Activated CD8-positive, alpha-beta T cell treated with anti-CD3 and anti-CD28 coated beads for 36 hours (primary cell): Measurements from ENCODE around the gene COL5A1. TPM values are rescaled to one million over a fixed set of nuclear protein-coding genes. Genes with fewer than 3 reads are reported as not detected.

Experiments
- ATAC-seq: fragments of 200-7000 bp; cut with Tn5 transposase; one replicate; pipeline ENCODE4 v1.10.0; 2021; ENCODE audit warnings: mild to moderate bottlenecking, moderate library complexity
- CTCF ChIA-PET: fragments of 350-600 bp; sonication (Branson Sonifier 250); formaldehyde crosslinking; loops from one replicate; lab custom pipeline; 2021; ENCODE audit warnings: antibody characterized with exemption; lab: Charles Lee
- POLR2A ChIA-PET: fragments of 350-600 bp; sonication (Branson Sonifier 250); formaldehyde crosslinking; loops from one replicate; lab custom pipeline; 2021; ENCODE audit warnings: antibody characterized with exemption; lab: Charles Lee
- DNase-seq: peaks from one replicate; pipeline ENCODE4 v3.0.0-alpha.2; 2020
- H3K27ac Mint-ChIP-seq: one replicate; pipeline ENCODE4 v1.8.0; 2021; ENCODE audit warnings: mild to moderate bottlenecking, mixed read lengths
- H3K27me3 Mint-ChIP-seq: one replicate; pipeline ENCODE4 v1.8.0; 2021; ENCODE audit warnings: mixed read lengths
- H3K36me3 Mint-ChIP-seq: one replicate; pipeline ENCODE4 v1.8.0; 2021; ENCODE audit warnings: low read depth, mixed read lengths
- H3K4me1 Mint-ChIP-seq: one replicate; pipeline ENCODE4 v1.8.0; 2021; ENCODE audit warnings: low read depth, mixed read lengths
- H3K4me3 Mint-ChIP-seq: one replicate; pipeline ENCODE4 v1.8.0; 2021; ENCODE audit warnings: mild to moderate bottlenecking, moderate library complexity, mixed read lengths
- H3K9me3 Mint-ChIP-seq: one replicate; pipeline ENCODE4 v1.8.0; 2021; ENCODE audit warnings: mixed read lengths
- intact Hi-C: fragments of 100-400 bp; cut with micrococcal nuclease; formaldehyde crosslinking; loops from one replicate; pipeline ENCODE4 v1.10.0; 2022
- total RNA-seq, 2 experiments: library from RNA; stranded (reverse); gene quantifications; one replicate each; pipeline ENCODE4 v1.2.3, GENCODE V29; 2021
- TF ChIP-seq, protein P1 (sequence below): fragments of 200-600 bp; IDR thresholded peaks from one replicate; pipeline ENCODE4 v1.8.0; 2022; ENCODE audit warnings: antibody characterized with exemption, mild to moderate bottlenecking

COL5A1 gene
- total RNA-seq, 2 experiments from 2014 or later, result 0.29 to 0.34 TPM

DNA sequence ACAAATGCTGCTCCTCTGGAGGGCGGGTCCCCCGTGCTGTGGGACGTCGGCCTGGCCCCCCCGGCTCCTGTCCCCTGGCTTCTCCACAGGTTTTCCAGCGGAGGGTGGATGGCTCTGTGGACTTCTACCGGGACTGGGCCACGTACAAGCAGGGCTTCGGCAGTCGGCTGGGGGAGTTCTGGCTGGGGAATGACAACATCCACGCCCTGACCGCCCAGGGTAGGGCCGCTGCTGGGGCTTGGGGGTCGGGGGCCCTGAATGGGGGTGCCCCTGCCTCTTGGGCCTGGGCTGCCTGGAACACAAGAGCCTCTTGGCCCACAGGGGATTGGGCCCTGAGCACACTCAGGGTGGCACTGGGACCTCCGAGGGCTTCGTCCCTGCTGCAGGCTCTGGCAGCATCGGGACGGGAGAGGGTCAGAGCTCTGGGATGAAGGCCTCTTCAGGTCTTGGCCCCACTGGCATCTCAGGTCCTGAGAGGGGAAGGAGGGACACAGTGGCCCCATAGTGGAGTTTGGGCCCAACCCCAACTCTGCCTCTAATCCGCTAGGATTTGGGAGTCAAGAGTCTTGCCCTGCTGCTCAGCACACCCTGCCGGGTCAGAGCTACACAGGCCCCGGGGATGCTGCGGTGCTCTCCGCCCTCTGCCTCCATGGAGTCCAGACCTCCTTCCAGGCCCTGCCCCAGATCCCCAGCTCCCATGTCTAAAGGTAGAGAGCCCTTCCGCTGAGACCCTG, 244.2 kb downstream of the COL5A1 start:
- no peak overlapping the region for H3K27ac Mint-ChIP-seq
- ChIA-PET CTCF (no interaction called here), POLR2A (no interaction called here)
- DNase-seq (no peak), ATAC-seq (no peak)
- H3K27me3 Mint-ChIP-seq, result peaks cover 3% of the 10 kb centered on the region
- no peaks in the 10 kb centered on the region for H3K36me3 Mint-ChIP-seq
- no peaks in the 10 kb centered on the region for H3K4me1 Mint-ChIP-seq
- TF ChIP-seq, protein P1, sequence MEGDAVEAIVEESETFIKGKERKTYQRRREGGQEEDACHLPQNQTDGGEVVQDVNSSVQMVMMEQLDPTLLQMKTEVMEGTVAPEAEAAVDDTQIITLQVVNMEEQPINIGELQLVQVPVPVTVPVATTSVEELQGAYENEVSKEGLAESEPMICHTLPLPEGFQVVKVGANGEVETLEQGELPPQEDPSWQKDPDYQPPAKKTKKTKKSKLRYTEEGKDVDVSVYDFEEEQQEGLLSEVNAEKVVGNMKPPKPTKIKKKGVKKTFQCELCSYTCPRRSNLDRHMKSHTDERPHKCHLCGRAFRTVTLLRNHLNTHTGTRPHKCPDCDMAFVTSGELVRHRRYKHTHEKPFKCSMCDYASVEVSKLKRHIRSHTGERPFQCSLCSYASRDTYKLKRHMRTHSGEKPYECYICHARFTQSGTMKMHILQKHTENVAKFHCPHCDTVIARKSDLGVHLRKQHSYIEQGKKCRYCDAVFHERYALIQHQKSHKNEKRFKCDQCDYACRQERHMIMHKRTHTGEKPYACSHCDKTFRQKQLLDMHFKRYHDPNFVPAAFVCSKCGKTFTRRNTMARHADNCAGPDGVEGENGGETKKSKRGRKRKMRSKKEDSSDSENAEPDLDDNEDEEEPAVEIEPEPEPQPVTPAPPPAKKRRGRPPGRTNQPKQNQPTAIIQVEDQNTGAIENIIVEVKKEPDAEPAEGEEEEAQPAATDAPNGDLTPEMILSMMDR, result no peak
- intact Hi-C loops, result no loop called here
- H3K9me3 Mint-ChIP-seq, result no peaks in the 10 kb centered on the region
- no peak overlapping the region for H3K4me3 Mint-ChIP-seq

DNA sequence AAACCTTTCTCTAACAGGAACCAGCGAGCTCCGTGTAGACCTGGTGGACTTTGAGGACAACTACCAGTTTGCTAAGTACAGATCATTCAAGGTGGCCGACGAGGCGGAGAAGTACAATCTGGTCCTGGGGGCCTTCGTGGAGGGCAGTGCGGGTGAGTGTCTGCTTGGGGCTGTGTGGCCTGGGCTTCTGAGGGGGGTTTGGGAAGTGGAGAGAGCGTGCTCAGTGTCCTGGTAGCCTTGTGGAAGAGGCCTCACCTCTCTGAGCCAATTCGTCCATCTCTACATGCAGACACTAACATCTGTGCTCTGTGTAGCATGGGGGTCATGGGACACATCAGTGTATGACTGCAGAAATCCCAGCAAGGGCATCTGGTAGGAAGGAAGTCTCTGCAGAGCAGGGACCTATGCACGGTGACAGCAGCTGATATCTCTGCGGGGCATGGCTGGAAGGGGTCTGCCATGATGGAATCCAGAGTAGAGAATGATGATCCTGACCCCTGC, 244.9 kb downstream of the COL5A1 start:
- ATAC-seq (no peak), DNase-seq (no peak)
- intact Hi-C loops, result no loop called here
- Mint-ChIP-seq H3K9me3 (no peaks in the 10 kb centered on the region), H3K4me1 (no peaks in the 10 kb centered on the region), H3K36me3 (no peaks in the 10 kb centered on the region), H3K27ac (no peak overlapping the region), H3K4me3 (no peak overlapping the region), H3K27me3 (peaks cover 3% of the 10 kb centered on the region)
- CTCF ChIA-PET, result no interaction called here
- POLR2A ChIA-PET, result no interaction called here
- TF ChIP-seq, protein P1, result no peak

DNA sequence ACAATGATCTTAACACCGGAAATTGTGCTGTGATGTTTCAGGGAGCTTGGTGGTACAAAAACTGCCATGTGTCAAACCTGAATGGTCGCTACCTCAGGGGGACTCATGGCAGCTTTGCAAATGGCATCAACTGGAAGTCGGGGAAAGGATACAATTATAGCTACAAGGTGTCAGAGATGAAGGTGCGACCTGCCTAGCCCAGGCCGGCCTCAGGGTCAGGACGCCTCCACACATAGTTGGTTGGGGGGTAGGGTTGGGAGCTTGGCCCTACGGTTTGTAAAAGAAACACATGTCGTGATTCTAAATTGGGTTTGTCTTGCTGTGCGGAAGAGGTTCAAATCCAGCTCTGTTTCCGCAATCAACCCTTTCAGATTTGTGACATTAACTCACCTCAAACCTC, 245.6 kb downstream of the COL5A1 start:
- ChIA-PET CTCF (no interaction called here), POLR2A (no interaction called here)
- no peak overlapping the region for H3K27ac Mint-ChIP-seq
- H3K9me3 Mint-ChIP-seq, result no peaks in the 10 kb centered on the region
- DNase-seq, result no peak
- no peaks in the 10 kb centered on the region for H3K4me1 Mint-ChIP-seq
- H3K4me3 Mint-ChIP-seq, result no peak overlapping the region
- peaks cover 3% of the 10 kb centered on the region for H3K27me3 Mint-ChIP-seq
- H3K36me3 Mint-ChIP-seq, result no peaks in the 10 kb centered on the region
- ATAC-seq, result no peak
- TF ChIP-seq, protein P1, result no peak
- intact Hi-C loops, result no loop called here

DNA sequence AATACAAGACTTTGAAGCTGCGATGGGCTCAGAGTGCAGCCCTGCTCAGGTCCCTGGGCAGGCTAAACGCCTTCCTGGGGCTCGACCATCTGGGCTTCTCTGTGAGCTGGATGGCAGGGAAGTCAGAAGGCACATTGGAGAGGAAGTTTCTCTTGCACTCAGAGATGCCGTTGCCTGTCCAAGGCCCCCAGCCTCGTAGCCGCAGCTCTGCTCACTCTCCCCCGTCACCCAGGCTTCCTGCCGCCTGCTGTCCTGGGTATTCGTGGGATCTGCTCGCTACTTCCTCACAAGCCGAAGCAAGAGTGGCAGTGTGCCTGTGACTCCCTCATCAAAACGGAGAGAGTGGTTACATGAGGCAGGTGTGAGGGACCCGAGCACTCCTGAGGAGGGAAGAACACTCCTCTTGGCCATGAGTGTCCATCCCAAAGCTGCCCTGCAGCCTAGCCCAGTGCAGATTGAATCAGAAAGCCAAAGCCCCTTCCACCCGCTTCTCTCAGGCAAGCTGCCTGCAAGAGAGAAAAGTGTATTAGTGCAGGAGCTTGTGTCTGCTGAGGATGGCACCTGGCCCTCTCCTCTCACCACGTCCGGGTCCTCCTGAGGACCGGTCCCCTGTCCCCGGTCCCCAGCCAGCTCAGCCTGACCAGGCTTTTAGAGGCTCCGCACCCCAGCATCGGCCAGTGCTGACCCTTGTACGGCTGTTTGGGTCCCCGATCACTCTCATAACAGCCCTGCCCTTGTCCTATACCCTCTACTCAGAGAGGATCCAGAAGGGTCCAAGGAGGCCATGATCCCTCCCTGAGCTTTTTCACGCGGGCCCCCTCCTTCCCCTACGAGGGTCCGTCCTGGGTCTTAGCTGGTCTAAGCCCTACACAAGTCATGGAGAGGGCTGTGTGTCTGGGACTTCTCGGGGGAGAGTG, 246.3 kb downstream of the COL5A1 start:
- H3K27ac Mint-ChIP-seq, result no peak overlapping the region
- H3K4me3 Mint-ChIP-seq, result no peak overlapping the region
- H3K9me3 Mint-ChIP-seq, result no peaks in the 10 kb centered on the region
- ChIA-PET POLR2A (no interaction called here), CTCF (no interaction called here)
- intact Hi-C loops, result no loop called here
- H3K27me3 Mint-ChIP-seq, result peaks cover 3% of the 10 kb centered on the region
- DNase-seq, result no peak
- TF ChIP-seq, protein P1, result no peak
- no peak for ATAC-seq
- no peaks in the 10 kb centered on the region for H3K36me3 Mint-ChIP-seq
- H3K4me1 Mint-ChIP-seq, result no peaks in the 10 kb centered on the region
